ENCODE measurements around the gene DST.

DNA sequence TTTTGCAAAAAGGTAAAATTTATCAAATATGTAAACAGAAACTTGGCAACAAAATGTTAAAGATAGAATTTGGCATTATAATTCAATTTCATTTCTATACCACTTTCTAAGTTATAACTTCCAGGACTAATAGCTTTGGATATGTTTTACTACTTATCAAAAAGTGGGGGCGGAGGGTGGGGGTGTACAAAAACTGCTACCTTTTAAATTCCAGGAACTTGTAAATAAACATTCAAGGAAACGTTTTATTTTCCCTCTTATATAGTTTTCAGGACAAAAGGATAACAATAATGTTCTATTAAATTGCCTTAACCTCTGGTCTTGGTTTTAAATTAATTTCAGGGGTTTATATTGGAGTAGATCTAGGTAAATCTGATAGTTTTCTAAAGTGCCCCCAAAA, 103.8 kb downstream of the DST start:
- TF ChIP-seq, protein P1, sequence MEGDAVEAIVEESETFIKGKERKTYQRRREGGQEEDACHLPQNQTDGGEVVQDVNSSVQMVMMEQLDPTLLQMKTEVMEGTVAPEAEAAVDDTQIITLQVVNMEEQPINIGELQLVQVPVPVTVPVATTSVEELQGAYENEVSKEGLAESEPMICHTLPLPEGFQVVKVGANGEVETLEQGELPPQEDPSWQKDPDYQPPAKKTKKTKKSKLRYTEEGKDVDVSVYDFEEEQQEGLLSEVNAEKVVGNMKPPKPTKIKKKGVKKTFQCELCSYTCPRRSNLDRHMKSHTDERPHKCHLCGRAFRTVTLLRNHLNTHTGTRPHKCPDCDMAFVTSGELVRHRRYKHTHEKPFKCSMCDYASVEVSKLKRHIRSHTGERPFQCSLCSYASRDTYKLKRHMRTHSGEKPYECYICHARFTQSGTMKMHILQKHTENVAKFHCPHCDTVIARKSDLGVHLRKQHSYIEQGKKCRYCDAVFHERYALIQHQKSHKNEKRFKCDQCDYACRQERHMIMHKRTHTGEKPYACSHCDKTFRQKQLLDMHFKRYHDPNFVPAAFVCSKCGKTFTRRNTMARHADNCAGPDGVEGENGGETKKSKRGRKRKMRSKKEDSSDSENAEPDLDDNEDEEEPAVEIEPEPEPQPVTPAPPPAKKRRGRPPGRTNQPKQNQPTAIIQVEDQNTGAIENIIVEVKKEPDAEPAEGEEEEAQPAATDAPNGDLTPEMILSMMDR (IDR thresholded peaks at IDR 0.05), result no peak
- TF ChIP-seq EZH2 (IDR thresholded peaks at IDR 0.05; ENCODE audit: borderline replicate concordance, insufficient read depth, low read depth, low read length, poor library complexity, severe bottlenecking), result no peak

Measured in B cell (primary cell).